Measurements from ENCODE around the gene SLIT3.

The SLIT3 gene

DNA sequence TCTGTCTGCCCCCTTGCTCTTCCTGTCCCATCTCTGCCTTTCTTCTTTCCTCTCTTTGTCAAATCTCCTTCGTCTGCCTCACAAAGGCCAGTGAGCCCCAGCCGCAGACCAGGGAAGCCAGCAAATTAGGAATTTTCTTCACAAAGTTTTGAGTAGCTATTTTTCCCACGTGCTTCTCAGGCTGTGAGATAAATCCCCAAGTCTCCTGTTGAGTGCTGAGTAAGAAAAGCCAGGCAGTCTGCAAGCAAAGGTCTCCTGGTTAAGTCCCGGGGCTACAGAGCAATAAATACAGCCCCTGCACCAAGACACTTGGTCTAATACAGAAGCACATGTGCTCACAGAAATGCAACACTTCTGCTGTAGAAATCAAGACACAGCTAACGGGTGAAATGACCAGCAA lies 284.9 kb downstream of the SLIT3 start:
- DNase-seq = no peak

DNA sequence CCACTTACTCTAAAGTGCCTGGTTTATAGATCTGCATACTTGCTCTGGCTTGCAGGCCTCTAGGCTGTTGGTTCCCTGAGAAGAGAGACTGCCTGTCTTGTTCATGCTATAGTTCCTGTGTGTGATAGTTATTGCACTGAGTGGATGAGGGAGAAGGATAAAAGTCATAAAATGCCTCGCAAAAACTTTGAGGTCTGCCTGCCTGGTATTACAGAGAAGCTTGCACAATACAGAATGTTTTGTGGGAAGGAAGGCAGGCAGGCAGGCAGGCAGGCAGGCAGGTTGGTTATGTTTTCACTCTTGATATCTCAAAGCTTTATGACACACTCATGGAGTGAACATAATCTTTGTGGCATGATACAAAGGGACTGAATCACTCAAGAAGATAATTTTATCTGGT lies 287.1 kb downstream of the SLIT3 start:
- no peak for DNase-seq

DNA sequence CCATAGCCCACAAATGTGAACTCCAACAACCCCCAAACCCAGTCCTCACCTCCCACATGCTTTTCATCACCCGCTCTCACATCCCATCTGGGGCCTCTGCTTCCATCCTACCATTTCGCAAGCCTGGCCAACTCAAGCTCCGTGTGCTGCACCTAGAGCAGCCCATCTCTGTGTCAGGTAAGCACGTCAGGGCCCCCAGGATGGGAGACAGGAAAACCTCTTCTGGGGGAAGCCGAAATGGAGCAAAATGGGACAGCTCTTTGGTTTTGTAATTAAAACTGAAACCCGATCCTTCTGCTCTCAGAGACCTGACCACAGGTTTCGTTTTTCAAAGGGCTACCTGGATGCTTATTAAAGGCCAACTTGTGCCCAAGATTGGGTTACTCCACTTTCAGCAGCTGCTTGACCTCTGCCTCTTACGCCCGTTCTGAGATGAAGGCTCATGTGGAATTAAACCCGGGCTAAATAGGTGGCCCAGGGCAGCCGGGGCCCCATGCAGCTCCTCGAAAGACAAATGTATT lies 287.7 kb downstream of the SLIT3 start:
- no peak for DNase-seq

- DNase-seq = no peak
Observed at GRCh38 chr5:169012450-169012849, 288.5 kb downstream of the SLIT3 start.

- no peak for DNase-seq
Observed at GRCh38 chr5:169011451-169011850, 289.5 kb downstream of the SLIT3 start.

DNA sequence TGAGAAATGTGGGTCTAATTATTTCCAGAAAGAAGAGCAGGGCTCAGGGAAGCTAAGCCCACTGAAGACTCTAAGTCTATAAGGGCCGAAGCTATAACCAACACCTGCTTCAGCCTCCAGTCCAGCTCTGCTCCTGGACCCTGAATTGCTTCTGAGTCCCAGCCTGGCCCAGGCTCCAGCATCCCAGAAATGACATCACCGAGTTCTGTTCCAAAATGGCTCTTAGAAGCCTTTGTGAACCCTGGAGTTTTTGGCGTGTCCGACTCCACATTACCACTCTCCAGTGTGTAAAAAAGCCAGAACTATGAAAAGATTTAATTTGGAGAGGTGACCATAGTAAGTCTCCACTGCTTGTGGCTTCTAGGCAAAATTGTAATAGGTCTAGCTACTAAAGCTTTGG lies 289.9 kb downstream of the SLIT3 start:
- DNase-seq = no peak

DNA sequence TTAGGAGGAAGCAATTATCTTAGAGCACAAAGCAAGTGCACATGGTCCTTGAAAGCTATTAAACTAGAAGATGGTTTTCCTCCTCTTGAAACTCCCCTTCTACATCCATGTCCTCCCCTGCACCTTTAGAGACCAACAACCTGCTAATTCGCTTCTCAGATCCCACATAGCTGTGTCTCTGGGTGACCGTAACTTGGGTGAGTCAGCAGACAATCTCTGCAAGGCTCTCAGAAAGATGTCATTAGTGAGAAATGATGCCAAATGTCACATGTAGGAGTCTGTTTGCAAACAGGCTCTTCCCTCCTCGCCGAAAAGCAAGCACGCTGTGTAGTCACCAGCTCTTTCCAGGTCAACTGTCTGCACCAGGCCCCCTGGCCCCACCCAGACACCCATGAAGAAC lies 291.8 kb downstream of the SLIT3 start:
- no peak for DNase-seq

GRCh38 chr5:169006842-169007790 lies 293.8 kb downstream of the SLIT3 start:
- DNase-seq = no peak

DNA sequence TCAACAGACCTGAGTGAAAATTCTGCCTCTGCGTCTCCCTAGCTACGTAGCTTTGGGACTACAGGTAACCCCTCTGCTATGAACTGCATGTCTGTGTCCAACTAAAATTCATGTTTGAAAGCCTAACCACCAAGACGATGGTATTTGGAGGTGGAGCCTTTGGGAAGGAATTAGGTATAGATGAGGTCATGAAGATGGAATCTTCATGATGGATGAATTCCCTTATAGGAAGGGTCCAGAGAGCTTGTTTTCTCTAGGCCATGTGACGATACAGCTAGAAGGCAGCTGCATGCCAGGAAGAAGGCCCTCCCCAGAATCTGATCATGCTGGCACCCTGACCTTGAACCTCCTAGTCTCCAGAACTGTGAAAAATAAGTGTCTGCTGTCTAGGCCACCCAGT lies 296.4 kb downstream of the SLIT3 start:
- DNase-seq = no peak

DNA sequence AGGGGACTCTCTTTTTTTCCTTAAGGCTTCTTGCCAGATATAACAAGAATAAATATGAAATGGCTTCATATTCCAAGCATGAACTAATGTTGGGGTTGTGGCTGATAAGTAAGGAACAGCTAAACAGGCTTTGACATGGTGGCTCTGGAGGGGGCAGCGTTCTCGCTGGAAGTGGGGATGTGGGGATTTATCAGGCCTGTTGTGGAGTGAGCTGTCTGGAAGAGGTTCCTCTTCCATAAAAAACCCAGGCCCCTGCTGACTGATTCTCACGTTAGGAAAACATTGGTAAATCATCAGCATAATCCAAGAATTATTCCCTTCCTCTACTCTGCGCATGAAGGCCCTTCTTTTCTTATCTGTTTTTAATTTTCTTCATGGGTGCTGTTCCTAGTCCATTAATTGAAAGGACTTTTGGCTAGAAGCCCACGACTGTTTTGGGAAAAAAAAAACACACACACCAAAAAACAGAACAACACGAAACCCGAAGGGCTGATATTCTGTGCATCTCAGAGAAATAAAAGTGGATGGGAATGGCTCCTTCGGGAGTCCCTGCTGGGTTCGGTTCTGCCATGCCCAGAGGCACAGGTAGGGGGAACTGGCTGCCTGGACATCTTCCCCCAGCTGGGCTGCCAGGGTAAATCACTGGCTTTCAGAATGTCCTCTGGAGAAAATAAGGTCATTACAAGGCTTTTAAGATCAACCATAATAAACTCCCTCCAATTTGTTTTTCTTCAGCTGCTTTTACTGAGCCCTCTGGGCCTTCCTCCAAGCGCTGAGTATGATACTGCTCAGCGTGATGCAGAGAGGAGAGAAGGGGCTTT lies 297.0 kb downstream of the SLIT3 start:
- no peak for DNase-seq

GRCh38 chr5:169002953-169003555 lies 297.9 kb downstream of the SLIT3 start:
- DNase-seq = no peak

DNA sequence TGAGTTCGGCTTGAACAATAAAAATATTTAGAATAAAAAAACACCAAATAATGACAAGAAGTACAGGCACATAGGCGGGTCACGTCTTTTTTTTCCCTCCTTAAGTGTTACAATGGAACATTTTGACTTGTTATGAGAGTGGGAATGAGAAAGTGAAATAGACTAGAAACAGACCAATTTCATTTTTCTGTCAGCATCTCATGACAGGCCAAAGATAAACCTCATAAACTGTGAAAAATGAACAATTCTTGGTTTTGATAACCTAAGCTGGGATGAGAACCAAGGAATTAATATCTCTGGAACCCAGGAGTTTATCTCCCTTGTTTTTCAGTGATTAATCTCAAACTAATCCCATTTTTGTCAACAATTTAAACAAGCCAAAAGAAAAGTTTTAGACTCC lies 299.5 kb downstream of the SLIT3 start:
- no peak for DNase-seq

DNA sequence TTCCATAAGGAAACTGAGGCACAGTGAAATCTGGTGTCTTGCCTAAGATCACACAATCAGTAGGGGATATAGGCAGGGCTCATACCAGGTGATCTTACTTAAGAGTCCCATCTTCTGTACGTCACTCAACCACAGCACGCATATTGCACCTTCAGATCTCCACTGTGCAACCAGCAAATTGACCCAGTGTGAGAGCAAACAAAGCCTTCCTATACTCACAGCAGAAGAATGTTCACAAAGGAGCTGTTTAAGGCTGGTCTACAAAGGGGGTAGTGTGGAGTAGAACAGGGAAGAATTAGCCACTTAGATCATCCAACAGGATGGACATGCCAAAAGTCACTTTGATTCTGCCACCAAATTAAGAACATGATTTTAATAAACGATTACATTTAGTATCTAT lies 305.9 kb downstream of the SLIT3 start:
- DNase-seq = no peak

DNA sequence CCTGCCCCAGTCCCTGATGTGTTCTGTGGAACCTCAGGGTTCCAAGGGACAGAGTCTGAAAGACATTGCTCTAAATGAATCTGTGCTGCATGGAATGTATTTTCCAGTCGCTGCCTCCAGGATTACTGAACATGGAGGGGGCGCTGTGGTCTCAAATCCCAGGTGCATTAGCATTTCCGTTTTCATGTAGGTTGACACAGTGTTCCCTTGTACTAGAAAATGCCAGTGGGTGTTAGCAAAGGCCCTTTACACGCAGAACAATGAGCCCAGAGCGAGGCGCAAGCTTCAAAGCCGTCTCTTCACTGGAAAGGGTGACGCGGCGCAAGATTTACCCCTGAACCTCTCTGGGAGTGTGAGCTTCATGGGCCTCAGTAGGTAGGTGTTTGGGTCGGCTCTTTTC lies 308.3 kb downstream of the SLIT3 start:
- no peak for DNase-seq

DNA sequence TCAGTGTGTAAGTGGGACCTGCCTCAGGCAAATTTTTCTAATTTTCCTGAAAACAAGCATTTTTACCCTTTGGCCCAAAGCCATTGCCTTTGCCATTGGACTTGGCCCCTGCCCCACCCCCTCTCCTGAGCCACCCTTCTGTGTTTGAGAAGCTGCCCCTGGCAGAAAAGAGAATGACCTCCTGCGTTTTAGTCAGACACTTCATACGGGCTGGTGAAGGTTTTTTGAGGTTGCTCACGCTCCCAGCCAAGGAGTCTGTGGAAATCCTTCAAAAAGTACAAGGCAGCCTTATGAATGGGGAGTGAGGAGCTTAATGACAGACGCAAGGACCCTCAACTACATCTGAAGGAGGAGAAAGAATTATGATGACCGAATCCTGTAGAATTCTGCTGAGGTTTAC lies 308.9 kb downstream of the SLIT3 start:
- no peak for DNase-seq

DNA sequence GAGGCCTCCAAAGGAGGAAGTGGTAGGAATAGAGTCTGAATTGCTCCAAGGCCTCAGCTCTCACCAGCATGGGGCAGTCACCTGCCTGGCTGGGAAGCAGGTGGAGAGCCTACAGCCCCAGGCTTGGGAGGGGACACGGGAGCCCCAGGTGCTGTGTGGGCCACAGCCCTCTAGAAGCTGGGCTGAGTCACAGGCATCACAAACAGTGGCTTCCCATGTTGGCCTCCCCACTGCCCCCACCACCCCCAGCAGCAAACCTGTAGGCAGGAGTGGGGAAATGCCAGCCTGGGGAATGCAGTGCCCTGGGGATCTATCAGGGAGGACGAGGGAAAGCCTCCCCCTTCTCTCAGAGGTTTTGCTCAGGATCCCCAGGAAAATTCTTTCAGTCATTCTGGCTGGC lies 309.6 kb downstream of the SLIT3 start:
- no peak for DNase-seq

- no peak for DNase-seq
Observed at GRCh38 chr5:168990679-168991078, 310.3 kb downstream of the SLIT3 start.

- DNase-seq = no peak
Observed at GRCh38 chr5:168989731-168990505, 311.0 kb downstream of the SLIT3 start.

- no peak for DNase-seq
Observed at GRCh38 chr5:168988699-168989098, 312.2 kb downstream of the SLIT3 start.

- DNase-seq = peak; percentile 21
Observed at GRCh38 chr5:168987543-168988300, 313.2 kb downstream of the SLIT3 start.

- DNase-seq = no peak
Observed at GRCh38 chr5:168985454-168985853, 315.5 kb downstream of the SLIT3 start.

All from DMS 273 treated with DMSO at 0.1 percent for 48 hours (cell line).